ENCODE measurements around the gene IGFL1.
"Not testable (repeated sequence)": the region's sequence is repeated elsewhere in the genome, so short reads cannot be mapped to it uniquely, and the experiment has no call there.

The IGFL1 gene

DNA sequence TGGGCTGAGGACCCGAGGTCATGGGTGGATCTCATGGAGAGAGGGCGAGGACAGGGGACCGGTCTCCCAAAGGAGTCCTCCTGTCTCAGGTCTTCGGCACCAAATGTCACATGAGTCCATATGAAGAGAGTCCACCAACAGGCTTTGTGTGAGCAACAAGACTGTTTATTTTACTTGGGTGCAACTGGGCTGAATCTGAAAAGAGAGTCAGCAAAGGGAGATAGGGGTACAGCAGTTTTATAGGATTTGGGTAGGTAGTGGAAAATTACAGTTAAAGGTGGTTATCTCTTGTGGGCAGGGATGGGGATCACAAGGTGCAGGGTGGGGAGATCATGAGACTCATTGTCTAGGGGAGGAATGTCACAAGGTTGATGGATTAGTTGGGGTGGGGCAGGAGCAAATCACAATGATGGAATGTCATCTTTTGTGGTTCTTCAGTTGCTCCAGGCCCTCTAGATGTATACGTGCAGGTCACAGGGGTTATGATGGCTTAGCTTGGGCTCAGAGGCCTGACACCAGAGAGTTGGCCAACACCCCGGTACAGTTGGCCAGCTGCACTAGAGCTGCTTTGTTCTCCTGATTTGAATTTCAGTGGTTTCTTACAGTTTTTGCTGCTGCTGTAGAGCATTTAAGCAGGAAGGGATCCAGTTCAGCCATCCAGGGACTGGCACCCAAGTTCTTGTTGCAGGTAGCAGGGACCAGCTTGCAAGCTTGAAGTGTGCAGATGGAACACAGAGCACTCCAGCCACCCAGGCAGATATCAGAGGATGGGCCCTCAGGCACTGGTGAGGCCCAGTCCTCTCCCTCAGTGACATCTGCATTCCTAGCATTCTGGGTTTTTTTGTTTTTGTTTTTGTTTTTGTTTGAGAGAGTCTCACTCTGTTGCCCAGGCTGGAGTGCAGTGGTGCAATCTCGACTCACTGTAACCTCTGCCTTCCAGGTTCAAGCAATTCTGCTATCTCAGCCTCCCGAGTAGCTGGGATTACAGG is 26.4 kb upstream of the IGFL1 start:
- DNase-seq = no peak

DNA sequence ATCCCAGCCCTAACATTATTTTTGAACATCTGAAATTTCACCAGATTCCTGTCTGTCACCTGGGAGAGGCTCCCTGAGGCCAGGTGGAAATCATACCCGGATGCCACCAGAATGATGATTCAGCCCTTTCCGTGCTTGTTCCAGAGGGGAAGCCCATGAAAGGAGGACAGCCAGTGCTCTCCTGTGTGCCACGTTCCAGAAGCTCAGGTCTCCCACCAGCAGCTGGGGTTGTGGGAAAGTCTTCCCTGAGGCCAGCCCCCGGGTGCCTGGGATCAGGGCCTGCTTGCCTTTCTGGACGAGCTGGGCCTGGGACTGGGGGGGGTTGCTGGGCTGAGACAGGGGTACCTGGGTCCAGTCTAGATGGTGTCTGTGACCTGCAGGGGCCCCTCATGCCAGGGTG is 25.5 kb upstream of the IGFL1 start:
- no peak for DNase-seq

DNA sequence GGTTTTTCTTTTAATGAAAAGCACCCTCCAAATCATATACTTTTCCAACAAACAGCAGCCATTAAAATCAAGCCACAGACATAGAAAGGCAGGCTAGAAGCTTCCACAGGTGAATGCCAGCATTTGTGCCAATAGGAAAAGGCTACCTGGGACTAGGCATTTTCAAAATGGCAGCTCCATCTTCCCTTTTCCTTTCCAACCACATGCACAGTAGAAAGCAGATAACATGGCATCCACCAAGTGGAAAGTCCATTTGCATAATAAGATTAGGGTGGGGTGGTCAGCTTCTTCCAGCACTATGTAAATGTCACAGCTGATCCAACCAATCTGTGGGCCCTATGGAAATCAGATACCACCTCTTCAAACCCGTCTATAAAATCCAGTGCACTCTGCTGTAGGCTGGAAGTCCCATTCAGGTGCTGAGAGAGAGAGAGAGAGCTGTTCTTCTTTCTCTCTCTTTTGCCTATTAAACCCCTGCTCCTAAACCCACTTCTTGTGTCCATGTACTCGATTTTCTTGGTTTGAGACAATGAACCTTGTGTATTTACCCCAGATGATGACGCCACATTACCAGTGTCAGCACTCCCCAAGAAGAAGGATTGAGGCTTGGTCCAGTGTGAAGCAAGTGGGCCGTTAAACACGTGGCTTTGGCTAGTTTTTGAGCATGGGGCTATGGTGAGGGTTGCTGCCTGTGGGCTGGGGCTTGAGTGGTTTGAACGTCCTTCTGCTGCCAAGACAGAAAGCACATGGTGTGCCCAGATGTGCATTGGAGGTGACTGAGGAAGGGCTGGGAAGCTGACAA is 24.2 kb upstream of the IGFL1 start:
- DNase-seq = no peak

DNA sequence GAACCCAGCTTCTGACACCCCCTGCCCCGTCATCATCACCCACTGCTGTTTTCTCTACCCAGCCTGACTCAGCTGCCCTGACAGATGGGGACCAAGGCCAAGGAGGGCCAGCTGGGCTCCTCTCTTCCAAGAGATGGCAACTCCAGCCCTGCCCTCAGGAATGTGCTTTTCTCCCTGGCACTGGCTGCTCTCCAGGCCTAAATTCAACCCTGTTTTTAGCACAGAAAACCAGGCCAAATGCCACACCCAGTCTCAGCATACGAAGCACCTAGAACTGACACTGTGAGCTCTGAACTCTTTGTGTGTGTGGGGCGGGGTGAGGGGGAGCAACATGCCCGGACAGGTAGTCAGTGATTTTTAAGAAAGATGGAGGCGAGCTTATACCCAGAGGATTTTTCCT is 23.4 kb upstream of the IGFL1 start:
- peak; percentile 6 for DNase-seq

GRCh38 chr19:46206682-46207081 is 22.9 kb upstream of the IGFL1 start:
- DNase-seq = no peak

DNA sequence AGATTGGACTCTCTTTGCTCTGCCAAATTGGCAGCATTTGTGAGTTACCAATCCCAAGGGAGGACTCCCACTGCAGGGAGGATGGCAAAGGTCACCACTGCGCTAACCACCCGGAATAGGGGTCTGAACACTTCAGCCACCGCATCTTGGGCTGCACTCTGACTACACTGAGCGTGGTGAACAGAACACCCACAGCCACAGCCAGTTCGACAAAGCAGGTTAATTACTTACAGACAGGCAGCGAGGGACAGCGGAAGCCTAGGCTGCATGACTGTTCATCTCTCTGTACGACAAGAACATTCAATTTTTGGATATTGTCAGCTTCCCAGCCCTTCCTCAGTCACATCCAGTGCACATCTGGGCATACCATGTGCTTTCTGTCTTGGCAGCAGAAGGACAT is 21.7 kb upstream of the IGFL1 start:
- not testable (repeated sequence) for DNase-seq

GRCh38 chr19:46209051-46209450 is 20.5 kb upstream of the IGFL1 start:
- DNase-seq = no peak

DNA sequence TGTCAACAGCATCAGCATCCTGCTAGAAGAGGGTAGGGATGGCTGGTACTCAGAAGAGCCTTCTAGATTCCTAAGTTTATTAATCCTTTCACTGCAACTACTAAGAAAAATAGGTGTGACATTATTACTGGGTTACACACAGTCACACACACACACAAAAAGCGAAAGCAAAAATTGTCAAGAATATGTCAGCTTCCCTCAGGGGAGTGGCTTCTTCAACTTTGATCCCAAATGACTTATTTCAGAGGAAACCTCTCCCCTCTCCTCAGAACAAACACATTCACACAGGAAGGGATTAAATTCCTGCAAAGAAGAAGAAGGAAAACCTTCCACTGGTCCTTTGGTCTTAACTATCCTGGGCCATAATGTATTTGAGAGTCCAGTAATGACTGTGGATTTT is 20.1 kb upstream of the IGFL1 start:
- no peak for DNase-seq

DNA sequence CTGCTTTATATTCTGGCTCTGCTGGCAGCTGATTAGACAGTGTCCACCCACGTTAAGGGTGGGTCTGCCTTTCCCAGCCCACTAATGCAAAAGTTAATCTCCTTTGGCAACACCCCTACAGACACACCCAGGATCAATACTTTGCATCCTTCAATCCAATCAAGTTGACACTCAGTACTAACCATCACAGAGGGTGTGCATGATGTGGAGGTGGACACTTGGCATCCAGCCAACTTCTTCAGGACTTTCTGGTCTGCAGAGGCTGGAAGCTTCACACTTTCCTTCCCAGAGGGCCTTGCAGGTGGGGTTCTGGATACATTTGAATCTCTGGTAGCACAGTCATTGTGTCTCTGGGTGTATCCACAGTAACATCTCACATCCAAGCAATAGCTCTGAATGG is 18.9 kb upstream of the IGFL1 start:
- DNase-seq = no peak

GRCh38 chr19:46211201-46211881 is 18.2 kb upstream of the IGFL1 start:
- DNase-seq = no peak

- DNase-seq = not testable (repeated sequence)
Observed at GRCh38 chr19:46212592-46212991, 16.9 kb upstream of the IGFL1 start.

GRCh38 chr19:46213156-46213555 is 16.4 kb upstream of the IGFL1 start:
- DNase-seq = no peak

DNA sequence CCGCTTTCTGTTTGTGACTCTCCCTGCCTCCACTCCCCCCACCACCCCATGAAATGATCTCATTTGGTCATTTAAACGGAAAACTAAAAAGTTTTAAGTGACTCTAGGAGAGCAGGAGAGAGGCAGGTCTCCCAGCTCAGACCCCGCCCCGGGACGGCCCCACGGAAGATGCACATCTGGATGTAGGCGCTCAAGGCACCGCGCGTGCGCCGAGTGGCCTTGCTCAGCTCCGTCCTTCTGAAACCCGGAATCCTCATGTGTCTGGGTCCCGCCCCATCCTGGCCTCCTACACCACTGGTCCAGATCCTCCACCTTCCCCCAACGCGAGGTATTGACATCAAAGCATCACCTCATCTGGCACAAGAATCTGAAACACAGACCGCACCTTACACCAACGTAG is 15.7 kb upstream of the IGFL1 start:
- no peak for DNase-seq

DNA sequence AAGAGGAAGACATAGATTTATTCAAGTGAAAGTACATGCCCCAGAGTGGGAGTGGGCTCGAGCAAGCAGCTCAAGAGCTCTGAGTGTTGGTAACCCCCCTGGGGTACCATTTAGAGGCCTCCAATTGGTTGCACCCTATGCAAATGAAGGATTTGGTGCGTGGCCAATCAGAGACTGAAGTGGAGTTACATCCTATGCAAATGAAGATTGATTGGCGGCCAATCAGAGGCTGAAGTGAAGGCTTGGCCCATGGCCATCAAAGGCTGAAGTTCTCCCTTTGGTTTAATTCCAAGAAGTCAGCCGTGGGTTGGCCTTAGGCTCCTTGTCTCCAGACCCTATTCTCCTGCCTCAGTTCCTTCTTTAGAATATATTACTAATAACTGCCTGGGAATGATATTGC is 12.9 kb upstream of the IGFL1 start:
- no peak for DNase-seq

DNA sequence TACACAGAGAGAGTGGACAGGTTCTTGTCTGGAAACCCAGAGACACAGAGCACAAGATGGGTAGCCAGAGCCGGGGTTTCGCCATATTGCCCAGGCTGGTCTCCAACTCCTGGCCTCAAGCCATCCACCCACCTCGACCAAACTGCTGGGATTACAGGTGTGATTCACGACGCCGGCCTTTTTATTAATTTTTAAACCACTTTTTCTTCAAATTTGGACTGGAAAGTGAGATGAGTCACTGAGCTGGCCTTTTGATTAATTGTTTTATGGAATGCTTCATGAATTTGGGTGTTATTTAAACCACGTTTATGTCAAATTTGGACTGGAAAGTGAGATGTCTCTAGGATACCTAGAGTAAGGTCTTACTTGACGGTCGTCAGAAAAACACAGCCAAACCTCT is 12.1 kb upstream of the IGFL1 start:
- no peak for DNase-seq

DNA sequence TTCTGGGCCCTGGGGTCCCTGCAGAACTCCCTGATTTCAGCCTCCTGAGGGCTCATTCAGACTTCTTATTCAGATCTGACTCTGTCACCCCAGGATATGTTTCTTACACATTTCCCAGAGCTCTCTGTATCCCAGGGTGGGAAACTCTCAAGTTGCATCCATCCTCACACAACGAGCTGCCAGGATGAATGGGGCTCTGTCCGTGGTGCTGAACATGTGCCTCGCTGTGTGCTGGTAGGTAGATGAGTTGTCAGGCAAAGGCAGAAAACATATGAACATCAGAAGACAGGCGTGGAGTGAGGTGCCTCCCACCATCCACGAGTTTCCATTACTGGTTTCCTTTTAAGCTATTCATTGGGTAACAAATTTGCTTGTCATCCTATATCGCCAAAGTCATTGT is 11.4 kb upstream of the IGFL1 start:
- DNase-seq = no peak

DNA sequence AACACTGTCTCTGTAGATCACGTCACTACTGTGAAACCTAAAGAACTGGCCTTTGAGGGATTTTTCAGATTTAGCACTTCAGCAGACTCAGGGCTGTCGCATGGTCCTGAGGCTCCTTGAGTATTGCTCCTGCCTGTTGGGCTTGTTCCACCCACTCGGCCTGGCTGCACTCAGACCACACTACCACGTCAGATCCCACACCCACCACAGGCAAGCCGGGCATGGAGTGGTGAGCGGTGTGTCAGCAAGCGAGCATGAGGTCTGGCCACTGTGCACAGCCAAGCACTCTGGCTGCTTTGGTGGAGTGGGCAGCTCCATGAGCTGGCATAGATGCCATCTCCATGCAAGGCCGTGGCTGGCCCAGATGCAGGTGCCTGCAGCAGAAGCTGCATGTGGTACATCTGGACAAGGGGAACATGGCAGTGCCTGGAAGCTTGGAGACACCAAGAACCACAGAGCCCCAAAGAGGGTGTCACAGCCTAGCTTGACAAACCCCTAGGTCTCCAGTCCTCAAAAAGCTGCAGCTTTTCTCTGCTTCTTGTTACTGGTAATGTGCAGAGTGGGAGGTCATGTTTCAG is 9.4 kb upstream of the IGFL1 start:
- DNase-seq = no peak

DNA sequence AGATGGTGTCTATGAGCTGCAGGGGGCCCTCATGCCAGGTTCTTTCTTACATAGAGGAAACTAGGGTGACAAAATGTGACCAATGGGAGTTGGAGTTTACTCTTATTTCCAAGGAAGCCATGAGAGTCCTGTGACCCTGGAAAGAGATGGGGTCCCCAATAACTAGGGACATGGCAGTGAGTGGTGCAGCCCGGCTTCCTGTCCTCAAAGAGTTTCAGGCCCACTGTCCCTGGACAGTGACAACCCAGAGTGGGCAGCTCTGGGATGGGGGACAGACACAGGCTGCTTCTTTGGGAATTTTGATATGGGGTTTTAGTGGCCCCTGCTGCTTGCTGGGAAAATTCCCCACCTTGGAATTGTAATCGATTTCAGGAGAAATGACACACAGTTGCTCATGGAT is 8.4 kb upstream of the IGFL1 start:
- no peak for DNase-seq

DNA sequence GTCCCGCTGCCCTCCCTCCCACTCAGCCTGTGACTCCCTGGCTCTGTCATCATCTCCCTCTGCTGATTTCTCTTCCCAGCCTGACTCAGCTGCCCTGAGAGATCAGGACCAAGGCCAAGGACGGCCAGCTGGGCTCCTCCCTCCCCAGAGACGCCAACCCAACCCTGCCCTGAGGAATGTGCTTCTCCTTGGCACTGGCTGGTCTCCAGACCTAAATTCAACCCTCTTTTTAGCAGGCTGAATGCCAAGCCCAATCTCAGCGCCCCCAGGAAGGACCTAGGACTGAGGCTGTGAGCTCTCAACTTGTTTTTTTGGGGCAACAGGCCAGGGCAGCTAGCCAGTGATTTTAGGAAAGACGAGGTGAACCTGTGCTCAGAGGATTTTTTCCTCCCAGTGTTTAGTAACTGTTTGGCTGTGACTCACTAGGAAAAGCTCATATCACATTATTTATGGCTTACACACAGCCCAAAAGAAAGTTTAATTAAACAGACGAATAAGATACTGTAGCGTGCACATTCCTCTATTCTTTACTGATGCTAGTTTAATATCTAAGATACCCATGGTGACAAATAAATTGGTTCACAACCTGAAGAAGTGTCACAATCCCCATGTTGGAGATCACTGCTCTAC is 7.4 kb upstream of the IGFL1 start:
- peak; percentile 33 for DNase-seq

GRCh38 chr19:46223787-46224186 is 5.8 kb upstream of the IGFL1 start:
- DNase-seq = not testable (repeated sequence)

DNA sequence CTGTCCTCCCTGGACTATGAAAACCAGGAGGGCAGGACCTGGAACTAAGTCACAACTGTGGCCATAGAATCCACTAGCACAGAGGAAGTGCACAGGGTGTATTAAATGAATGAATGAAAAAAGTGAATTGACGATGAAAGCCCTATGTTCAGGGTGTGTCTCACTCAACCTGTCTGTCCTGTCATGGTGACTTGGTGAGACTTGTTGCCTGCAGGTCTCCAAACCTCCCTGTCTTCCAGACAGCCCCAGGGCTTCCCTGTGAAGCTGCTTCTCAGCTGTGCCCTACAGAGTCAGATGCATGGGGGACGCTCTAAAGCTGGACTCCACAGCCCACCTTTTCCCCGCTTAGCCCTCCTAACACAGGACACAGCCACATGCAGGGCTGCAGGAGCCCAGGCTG is 4.8 kb upstream of the IGFL1 start:
- DNase-seq = no peak

DNA sequence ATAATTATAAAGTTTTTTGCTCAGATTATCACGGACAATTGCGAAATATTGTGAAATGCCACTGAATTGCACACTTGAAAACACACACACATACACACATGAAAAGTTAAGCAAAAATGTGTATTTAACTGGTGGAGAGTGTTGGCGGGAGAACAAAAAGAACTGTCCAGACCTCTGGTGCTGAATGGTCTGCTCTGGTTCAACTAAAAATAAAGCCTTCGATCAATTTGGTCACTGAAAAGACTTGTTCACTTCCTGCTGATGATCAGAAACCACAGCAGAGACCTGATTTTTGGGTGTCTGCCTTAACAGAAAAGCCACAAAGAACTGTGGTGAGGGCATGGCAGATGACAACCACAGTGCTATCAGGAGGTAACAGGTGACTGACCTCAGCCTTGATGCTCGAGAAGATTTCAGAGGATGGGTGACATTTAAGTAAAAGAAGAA is 4.0 kb upstream of the IGFL1 start:
- DNase-seq = no peak

Measured in DMS79 treated with DMSO at 0.1 percent for 48 hours (cell line).